NCI-H446 (cell line): ENCODE results near the gene SLC25A29.

Experiments used
- DNase-seq, 2 experiments: peaks; one replicate each; lab custom pipeline; 2025; lab: John Stamatoyannopoulos, UW

The SLC25A29 gene

DNA sequence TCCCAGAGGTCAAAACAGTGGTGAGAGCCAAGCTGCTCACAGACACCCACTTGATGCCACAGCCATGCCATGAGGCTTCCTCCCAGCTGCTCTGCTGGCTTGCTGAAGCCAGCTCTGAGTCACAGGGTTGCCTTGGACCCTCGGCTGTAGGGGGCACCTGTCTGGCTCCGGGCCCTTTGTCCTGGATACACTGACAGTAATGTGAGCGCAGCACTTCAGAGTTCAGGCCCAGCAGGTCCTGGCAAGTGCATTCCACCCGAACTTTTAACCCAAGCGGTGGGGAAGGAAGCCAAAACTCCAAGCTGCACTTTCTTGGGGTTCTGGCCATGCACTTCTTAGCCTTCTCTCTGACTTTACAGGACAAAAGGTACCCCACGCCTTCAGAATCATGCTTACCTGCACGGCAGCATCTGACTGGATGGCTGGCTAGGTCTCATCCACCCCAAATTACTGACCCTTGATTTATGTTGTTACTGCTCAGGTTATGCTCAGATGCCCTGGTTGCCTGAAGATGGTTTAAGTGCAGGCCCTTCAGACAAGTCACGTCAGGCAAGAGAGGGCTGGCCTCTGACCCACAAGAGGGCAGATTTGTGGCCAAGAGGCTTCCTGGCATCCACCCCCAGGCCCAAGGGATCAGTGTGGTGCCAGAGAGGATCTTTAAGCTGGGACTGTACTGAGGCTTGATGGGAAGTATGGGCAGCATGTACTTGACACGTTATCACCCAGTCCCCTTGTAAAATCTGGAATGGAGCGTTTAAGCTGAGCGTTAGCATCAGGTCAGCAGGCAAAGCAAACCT, 24.8 kb downstream of the SLC25A29 start:
- no peak for DNase-seq

- no peak for DNase-seq
Measured at GRCh38 chr14:100279563-100279962, 26.7 kb downstream of the SLC25A29 start.

- no peak for DNase-seq
Measured at GRCh38 chr14:100279133-100279532, 27.1 kb downstream of the SLC25A29 start.

- no peak for DNase-seq
Measured at GRCh38 chr14:100278702-100279101, 27.5 kb downstream of the SLC25A29 start.

- DNase-seq: no peak
Measured at GRCh38 chr14:100275214-100275613, 31.0 kb downstream of the SLC25A29 start.

DNA sequence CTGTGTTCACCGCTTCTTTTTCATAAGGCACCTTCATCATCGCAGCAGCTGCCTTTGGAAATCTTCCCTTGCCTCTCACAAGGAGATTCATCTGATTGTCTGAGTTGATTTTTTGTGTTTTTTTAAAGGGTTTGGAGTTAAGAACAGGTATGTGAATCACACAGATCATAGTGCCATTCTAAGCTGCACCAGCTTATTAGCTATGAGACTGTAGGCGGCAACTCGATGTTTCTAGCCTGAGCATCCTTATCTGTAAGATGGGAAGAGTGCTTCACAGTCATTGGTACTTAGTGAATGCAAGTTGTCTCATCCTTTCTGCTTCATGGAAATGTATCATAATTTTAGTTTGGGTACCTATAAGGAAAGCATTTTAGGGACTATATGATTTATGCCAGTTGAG, 32.0 kb downstream of the SLC25A29 start:
- DNase-seq: no peak

- DNase-seq: no peak
Measured at GRCh38 chr14:100271247-100271939, 34.9 kb downstream of the SLC25A29 start.

- no peak for DNase-seq
Measured at GRCh38 chr14:100268591-100269207, 37.5 kb downstream of the SLC25A29 start.

- no peak for DNase-seq
Measured at GRCh38 chr14:100267990-100268389, 38.3 kb downstream of the SLC25A29 start.

DNA sequence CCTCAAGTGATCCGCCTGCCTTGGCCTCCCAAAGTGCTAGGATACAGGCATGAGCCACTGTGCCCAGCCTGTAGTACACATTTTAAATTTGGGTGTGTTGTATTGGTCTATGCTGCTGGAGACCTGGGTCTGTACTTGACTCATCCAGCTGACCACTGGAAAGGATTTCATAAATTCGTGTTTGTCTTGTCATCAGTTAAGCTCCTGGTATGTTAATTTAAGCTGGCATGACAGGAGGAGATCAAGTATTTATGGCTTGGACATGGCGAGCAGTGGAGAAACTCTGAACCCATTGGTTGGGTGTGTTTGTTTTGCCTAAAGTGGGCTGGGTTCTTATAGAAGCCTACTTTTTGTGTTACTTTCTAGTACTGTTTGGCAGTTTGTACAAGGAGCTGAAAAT, 43.1 kb downstream of the SLC25A29 start:
- DNase-seq: no peak

DNA sequence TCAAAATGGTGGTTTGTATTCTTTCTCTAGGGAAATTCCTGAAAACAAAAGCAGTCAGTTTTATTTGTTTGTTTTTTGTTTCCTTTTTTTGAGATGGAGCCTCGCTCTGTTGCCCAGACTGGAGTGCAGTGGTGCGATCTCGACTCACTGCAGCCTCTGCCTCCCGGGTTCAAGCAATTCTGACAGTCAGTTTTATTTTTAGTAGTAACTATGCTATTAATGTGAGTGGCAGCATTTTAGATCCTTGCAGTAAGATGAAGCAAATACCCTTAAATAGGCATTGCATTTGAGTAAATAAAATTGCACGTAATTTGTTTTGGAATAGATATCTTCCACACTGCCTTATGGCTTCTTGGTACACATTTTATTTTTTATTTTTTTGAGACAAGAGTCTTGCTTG, 43.7 kb downstream of the SLC25A29 start:
- DNase-seq: no peak

GRCh38 chr14:100261621-100262020, 44.6 kb downstream of the SLC25A29 start:
- DNase-seq: no peak

DNA sequence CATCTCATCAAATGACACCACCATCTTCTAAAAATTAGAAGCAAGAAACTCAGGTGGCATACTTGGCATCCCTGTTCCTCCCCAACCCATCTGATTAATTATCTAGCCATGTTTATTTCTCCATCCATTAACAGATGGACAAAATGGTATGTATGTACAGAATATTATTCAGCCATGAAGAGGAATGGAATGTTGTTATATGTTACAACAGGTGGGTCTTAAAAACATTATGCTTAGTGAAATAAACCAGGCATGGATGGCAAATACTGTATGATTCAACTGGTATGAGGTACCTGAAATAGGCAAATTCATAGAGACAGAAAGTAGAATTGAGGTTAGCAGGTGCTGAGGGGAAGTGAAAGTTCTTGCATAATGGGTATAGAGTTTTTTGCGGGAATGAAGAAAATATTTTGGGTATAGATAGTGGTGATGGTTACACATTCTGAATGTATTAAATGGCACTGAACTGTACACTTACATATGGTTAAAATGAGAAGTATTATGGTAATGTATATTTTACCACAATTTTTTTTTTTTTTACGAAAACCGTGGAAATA, 49.8 kb downstream of the SLC25A29 start:
- DNase-seq: no peak

DNA sequence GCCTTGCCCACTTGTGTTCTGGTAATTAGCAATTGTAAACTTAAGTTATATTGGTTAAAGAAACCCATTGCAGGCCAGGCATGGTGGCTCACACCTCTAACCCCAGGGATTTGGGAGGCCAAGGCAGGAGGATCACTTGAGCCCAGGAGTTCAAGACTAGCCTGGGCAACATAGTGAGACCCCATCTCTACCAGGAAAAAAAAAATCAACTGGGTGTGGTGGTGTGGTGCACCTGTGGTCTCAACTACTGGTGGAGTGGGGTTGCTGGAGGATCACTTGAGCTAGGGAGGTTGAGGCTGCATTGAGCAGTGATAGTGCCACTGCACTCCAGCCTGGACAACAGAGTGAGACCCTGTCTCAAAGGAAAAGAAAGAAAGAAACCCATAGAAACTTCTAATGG, 53.6 kb downstream of the SLC25A29 start:
- DNase-seq: no peak

- no peak for DNase-seq
Measured at GRCh38 chr14:100250732-100251465, 55.3 kb downstream of the SLC25A29 start.

- peak; percentile 45 to 56 for DNase-seq
Measured at GRCh38 chr14:100246809-100247428, 59.3 kb downstream of the SLC25A29 start.

- no peak for DNase-seq
Measured at GRCh38 chr14:100243020-100243419, 63.2 kb downstream of the SLC25A29 start.

DNA sequence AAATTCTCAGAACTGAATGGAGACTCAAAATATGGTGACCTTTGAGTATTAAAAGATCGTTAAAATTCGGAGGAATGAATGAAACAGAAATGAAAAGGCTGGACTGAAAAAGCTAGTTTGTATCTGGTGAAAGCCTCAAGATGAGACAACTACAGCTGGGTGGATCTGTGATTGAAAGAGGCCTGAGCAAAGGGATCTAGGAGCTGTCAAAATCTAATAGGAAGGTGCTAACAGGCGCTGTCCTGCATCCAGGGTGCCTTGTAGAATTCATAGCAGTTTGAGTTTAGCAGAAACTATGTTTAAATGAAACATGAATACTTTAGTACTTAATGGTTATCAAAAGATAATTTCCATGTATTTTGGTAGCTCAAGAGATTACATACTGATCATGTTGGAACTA, 65.0 kb downstream of the SLC25A29 start:
- no peak for DNase-seq
